Prostate gland (tissue), 2 donors: ENCODE data around the gene MARCHF2.

ENCODE experiments used
- POLR2A ChIP-seq: fragments of 450-650 bp; IDR thresholded peaks from one replicate; pipeline ENCODE4 v1.6.1; 2016; ENCODE audit warnings: antibody characterized with exemption, mild to moderate bottlenecking
- POLR2AphosphoS5 ChIP-seq: sonication (generic); formaldehyde crosslinking; IDR thresholded peaks from one replicate; pipeline ENCODE4 v1.6.1; 2017; ENCODE audit warnings: antibody characterized with exemption
- TF ChIP-seq, protein P1 (sequence below), 4 experiments: fragments of 200-600 bp in 2 of 4; fragments of 450-650 bp in 2 of 4; sonication (generic) in 2 of 4; IDR thresholded peaks; 1 replicate in 3 of 4; 2 replicates in 1 of 4; pipeline ENCODE4 v1.5.1; 2016 to 2019; ENCODE audit warnings: antibody characterized with exemption in 4 of 4, mild to moderate bottlenecking in 2 of 4, moderate library complexity in 2 of 4

GRCh38 chr19:8488365-8488764 lies 75.3 kb downstream of the MARCHF2 start:
- TF ChIP-seq, protein P1, sequence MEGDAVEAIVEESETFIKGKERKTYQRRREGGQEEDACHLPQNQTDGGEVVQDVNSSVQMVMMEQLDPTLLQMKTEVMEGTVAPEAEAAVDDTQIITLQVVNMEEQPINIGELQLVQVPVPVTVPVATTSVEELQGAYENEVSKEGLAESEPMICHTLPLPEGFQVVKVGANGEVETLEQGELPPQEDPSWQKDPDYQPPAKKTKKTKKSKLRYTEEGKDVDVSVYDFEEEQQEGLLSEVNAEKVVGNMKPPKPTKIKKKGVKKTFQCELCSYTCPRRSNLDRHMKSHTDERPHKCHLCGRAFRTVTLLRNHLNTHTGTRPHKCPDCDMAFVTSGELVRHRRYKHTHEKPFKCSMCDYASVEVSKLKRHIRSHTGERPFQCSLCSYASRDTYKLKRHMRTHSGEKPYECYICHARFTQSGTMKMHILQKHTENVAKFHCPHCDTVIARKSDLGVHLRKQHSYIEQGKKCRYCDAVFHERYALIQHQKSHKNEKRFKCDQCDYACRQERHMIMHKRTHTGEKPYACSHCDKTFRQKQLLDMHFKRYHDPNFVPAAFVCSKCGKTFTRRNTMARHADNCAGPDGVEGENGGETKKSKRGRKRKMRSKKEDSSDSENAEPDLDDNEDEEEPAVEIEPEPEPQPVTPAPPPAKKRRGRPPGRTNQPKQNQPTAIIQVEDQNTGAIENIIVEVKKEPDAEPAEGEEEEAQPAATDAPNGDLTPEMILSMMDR (IDR thresholded peaks at IDR 0.05): no peak
- TF ChIP-seq POLR2A: no peak
- no peak for TF ChIP-seq POLR2AphosphoS5
